Mammary epithelial cell (primary cell): ENCODE results near the gene MLH3.

Experiments used
- CTCF ChIP-seq, 2 donors: IDR thresholded peaks in 1 of 2; conservative IDR thresholded peaks in 1 of 2; 2 replicates each; pipeline ENCODE4 v1.5.1; 2011 to 2012; ENCODE audit warnings: inconsistent platforms in 2 of 2, low read length in 2 of 2, mild to moderate bottlenecking in 2 of 2, control low read depth in 1 of 2, low read depth in 1 of 2; ENCODE audit not compliant: insufficient read depth in 1 of 2; ENCODE audit errors: extremely low read depth in 1 of 2
- EZH2 ChIP-seq: IDR thresholded peaks from 2 replicates; pipeline ENCODE4 v1.6.1; 2012; ENCODE audit warnings: low read length, inconsistent platforms, borderline replicate concordance

DNA sequence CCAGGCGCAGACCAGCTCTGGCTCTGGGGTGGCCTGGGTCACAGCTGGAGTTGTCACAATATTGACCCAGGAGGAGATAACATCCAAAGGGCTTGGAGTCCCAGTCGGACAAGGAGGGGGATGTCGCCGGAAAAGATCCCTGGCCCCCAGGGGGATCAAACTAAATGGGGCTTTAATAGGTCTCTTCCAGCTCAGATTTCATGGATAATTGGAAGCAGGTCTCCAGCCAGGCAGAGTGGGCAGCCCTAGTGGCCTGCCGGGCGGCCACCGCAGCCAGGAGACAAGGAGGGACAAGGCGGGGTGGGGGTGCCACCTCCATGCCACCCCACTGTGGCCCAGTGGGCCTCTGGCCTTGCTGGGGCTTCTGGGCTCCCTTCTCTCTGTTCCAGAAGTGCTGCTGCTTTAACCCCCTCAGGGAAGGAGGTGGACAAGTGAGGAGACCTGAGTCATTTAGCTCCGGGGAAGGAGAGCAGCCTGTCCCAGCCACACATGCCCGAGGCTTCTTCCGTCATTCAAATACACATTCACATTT lies 72.8 kb downstream of the MLH3 start:
- TF ChIP-seq EZH2 (no peak), CTCF (conservative IDR thresholded peaks at IDR 0.05 in 1 of 2, IDR thresholded peaks at IDR 0.05 in 1 of 2; ENCODE audit: extremely low read depth in 1 of 2, insufficient read depth in 1 of 2, low read depth in 1 of 2, low read length in 2 of 2) (no peak)
